ENCODE data around the gene TJAP1. TPM values are rescaled to one million over a fixed set of nuclear protein-coding genes. Genes with fewer than 3 reads are reported as not detected.

The TJAP1 gene
- total and polyA plus RNA-seq, 10 donors = 13.5 to 40.0 (median 33.3) TPM

DNA sequence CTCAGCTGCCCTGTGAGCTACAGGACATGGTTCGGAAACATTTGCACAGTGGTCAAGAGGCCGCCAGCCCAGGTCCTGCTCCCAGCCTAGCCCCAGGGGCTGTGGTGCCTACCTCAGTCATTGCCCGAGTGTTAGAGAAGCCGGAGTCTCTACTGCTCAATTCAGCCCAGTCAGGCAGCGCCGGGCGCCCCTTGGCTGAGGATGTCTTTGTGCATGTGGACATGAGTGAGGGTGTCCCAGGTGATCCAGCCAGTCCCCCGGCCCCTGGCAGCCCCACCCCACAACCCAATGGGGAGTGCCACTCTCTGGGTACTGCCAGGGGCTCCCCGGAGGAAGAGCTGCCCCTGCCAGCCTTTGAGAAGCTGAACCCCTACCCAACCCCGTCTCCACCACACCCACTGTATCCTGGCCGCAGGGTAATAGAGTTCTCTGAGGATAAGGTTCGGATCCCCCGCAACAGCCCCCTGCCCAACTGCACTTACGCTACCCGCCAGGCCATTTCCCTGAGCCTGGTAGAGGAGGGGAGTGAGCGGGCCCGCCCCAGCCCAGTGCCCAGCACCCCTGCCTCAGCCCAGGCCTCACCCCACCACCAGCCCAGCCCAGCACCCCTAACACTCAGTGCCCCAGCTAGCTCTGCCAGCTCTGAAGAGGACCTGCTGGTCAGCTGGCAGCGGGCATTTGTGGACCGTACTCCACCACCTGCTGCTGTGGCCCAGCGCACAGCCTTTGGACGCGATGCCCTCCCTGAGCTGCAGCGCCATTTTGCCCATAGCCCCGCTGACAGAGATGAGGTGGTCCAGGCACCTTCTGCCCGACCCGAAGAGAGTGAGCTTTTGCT is 27.6 kb downstream of the TJAP1 start:
- peak overlapping the region in 4 of 8 donors; percentile 21 to 36 (median 27) for H3K27ac ChIP-seq
- peak; percentile 76 for DNase-seq
- intact Hi-C loops (cut with DNase I; ENCODE audit: low total_unique reads) = loop anchor here (5.0 kb wide), 2 partner anchors 53 to 243 kb away; no protein-coding TSS in a partner anchor
- H3K4me1 ChIP-seq = peaks cover 17 to 51% (median 28%) of the 10 kb centered on the region in 6 donors
- H3K36me3 ChIP-seq = peaks cover 0 to 60% (median 49%) of the 10 kb centered on the region in 6 donors
- H3K4me3 ChIP-seq = no peak overlapping the region
- WGBS, 5 donors = 83 to 96% (median 94%) methylated on average over 19 to 26 of the region's 26 CpGs
- peaks cover 3 to 25% (median 10%) of the 10 kb centered on the region in 7 donors for H3K27me3 ChIP-seq (replicated peaks in 1 of 7)
- TF ChIP-seq CTCF (IDR thresholded peaks at IDR 0.05 in 8 of 11, conservative IDR thresholded peaks at IDR 0.05 in 3 of 11) (no peak), POLR2A (IDR thresholded peaks at IDR 0.05) (no peak), POLR2AphosphoS5 (IDR thresholded peaks at IDR 0.05) (no peak)
- H3K9me3 ChIP-seq = no peaks in the 10 kb centered on the region

DNA sequence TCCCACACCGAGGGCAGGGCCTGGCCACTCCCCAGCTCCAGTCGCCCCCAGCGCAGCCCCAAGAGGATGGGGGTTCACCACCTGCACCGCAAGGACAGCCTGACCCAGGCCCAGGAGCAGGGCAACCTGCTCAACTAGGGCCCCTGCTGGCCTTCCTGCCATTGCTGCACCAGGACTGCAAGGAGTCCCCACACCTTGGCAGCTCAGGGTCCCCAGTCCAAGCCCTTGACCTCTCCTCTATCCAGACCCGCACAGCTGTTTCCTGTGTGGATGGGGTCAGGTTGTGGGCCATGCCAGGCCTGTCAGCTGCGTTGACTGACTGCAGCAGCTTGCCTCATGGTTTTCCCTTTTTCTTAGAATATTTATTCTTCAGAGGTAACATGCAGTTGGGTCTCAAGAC is 28.3 kb downstream of the TJAP1 start:
- Histone ChIP-seq H3K27me3 (replicated peaks in 1 of 7) (peaks cover 3 to 31% (median 10%) of the 10 kb centered on the region in 7 donors), H3K27ac (peak overlapping the region in 5 of 8 donors; percentile 4 to 36 (median 27)), H3K9me3 (no peaks in the 10 kb centered on the region), H3K36me3 (peaks cover 0 to 54% (median 43%) of the 10 kb centered on the region in 6 donors), H3K4me3 (no peak overlapping the region), H3K4me1 (peaks cover 20 to 57% (median 34%) of the 10 kb centered on the region in 6 donors)
- intact Hi-C loops (cut with DNase I; ENCODE audit: low total_unique reads) = loop anchor here (5.0 kb wide), 2 partner anchors 53 to 243 kb away; no protein-coding TSS in a partner anchor
- TF ChIP-seq CTCF (IDR thresholded peaks at IDR 0.05 in 8 of 11, conservative IDR thresholded peaks at IDR 0.05 in 3 of 11) = no peak
- peak; percentile 62 to 73 (median 71) for TF ChIP-seq POLR2AphosphoS5 (IDR thresholded peaks at IDR 0.05)
- WGBS, 5 donors = 48 to 78% (median 71%) methylated on average over 6 of the region's 6 CpGs
- peak; percentile 79 for DNase-seq

DNA sequence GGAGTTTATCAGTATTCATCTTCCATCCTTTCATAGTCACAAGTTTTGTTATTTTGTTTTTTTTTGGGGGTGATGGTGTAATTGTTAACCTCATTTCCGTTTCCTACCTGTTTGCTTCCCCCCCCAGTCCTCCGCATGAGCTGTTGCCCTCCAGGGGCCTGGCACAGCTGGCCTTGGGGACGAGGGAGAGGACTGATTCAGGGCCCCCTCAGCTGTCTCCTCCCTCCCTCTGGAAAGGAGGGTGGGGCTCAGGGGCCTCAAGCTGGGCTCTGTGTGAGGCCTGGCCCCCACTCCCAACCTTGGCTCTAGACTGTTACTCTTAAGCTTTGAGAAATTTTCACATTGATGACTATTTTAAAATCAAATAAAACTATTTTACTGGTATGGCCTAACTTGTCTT is 28.8 kb downstream of the TJAP1 start:
- peak overlapping the region in 4 of 8 donors; percentile 4 to 36 (median 15) for H3K27ac ChIP-seq
- H3K27me3 ChIP-seq (replicated peaks in 1 of 7) = peaks cover 3 to 31% (median 10%) of the 10 kb centered on the region in 7 donors
- WGBS, 5 donors = 52 to 86% (median 75%) methylated on average over 3 of the region's 3 CpGs
- intact Hi-C loops (cut with DNase I; ENCODE audit: low total_unique reads) = loop anchor here (5.0 kb wide), 2 partner anchors 54 to 244 kb away; no protein-coding TSS in a partner anchor
- H3K4me1 ChIP-seq = peaks cover 21 to 62% (median 37%) of the 10 kb centered on the region in 6 donors
- H3K4me3 ChIP-seq = no peak overlapping the region
- peaks cover 0 to 54% (median 41%) of the 10 kb centered on the region in 6 donors for H3K36me3 ChIP-seq
- peak; percentile 59 for DNase-seq
- no peaks in the 10 kb centered on the region for H3K9me3 ChIP-seq
- TF ChIP-seq POLR2A (IDR thresholded peaks at IDR 0.05) (no peak), CTCF (IDR thresholded peaks at IDR 0.05 in 8 of 11, conservative IDR thresholded peaks at IDR 0.05 in 3 of 11) (no peak), POLR2AphosphoS5 (IDR thresholded peaks at IDR 0.05) (no peak)
